Memory B cell (primary cell): ENCODE results near the gene UBP1.
A peak's percentile ranks its signal among the peaks of the same experiment; 100 is the strongest.

ENCODE experiments used
- ATAC-seq: fragments of 150-1000 bp; cut with Tn5 transposase; 2 replicates; pipeline ENCODE4 v1.10.0; 2021; ENCODE audit warnings: low read depth, mild to moderate bottlenecking, moderate library complexity
- DNase-seq, 2 donors: peaks; one replicate each; pipeline ENCODE4 v3.0.0; 2022; ENCODE audit warnings: low spot score in 2 of 2
- H3K27ac Mint-ChIP-seq: one replicate; pipeline ENCODE4 v1.8.0; 2022; ENCODE audit warnings: mild to moderate bottlenecking, moderate library complexity, mixed read lengths
- H3K27me3 Mint-ChIP-seq: one replicate; pipeline ENCODE4 v1.8.0; 2022; ENCODE audit warnings: mixed read lengths
- H3K36me3 Mint-ChIP-seq: one replicate; pipeline ENCODE4 v1.8.0; 2022; ENCODE audit warnings: mild to moderate bottlenecking, mixed read lengths
- H3K4me1 Mint-ChIP-seq: one replicate; pipeline ENCODE4 v1.8.0; 2022; ENCODE audit warnings: mixed read lengths
- H3K4me3 Mint-ChIP-seq: one replicate; pipeline ENCODE4 v1.8.0; 2022; ENCODE audit warnings: mild to moderate bottlenecking, moderate library complexity, mixed read lengths
- H3K9me3 Mint-ChIP-seq: one replicate; pipeline ENCODE4 v1.8.0; 2022; ENCODE audit warnings: mixed read lengths

Gene UBP1

GRCh38 chr3:33391255-33391995 is 48.8 kb downstream of the UBP1 start:
- Mint-ChIP-seq H3K4me1 (no peaks in the 10 kb centered on the region), H3K9me3 (no peaks in the 10 kb centered on the region), H3K36me3 (peaks cover 40% of the 10 kb centered on the region), H3K27ac (peak overlapping the region; percentile 89), H3K27me3 (no peaks in the 10 kb centered on the region), H3K4me3 (no peak overlapping the region)
- DNase-seq (no peak), ATAC-seq (no peak)

GRCh38 chr3:33389908-33390307 is 50.3 kb downstream of the UBP1 start:
- H3K27ac Mint-ChIP-seq = no peak overlapping the region

GRCh38 chr3:33388374-33389100 is 51.7 kb downstream of the UBP1 start:
- Mint-ChIP-seq H3K36me3 (peaks cover 37% of the 10 kb centered on the region), H3K4me1 (peaks cover 2% of the 10 kb centered on the region), H3K27me3 (no peaks in the 10 kb centered on the region), H3K27ac (peak overlapping the region; percentile 53), H3K4me3 (no peak overlapping the region), H3K9me3 (no peaks in the 10 kb centered on the region)
- no peak for DNase-seq
- no peak for ATAC-seq

More at GRCh38 chr3:33389908-33390307, 50.3 kb downstream of the UBP1 start:
- DNase-seq (no peak), ATAC-seq (no peak)
- Mint-ChIP-seq H3K36me3 (peaks cover 37% of the 10 kb centered on the region), H3K9me3 (no peaks in the 10 kb centered on the region), H3K4me3 (no peak overlapping the region), H3K27me3 (no peaks in the 10 kb centered on the region), H3K4me1 (no peaks in the 10 kb centered on the region)

GRCh38 chr3:33386631-33387030 is 53.6 kb downstream of the UBP1 start:
- no peak overlapping the region for H3K4me3 Mint-ChIP-seq
- peaks cover 26% of the 10 kb centered on the region for H3K36me3 Mint-ChIP-seq
- no peaks in the 10 kb centered on the region for H3K27me3 Mint-ChIP-seq
- peaks cover 5% of the 10 kb centered on the region for H3K4me1 Mint-ChIP-seq
- no peaks in the 10 kb centered on the region for H3K9me3 Mint-ChIP-seq
- H3K27ac Mint-ChIP-seq = no peak overlapping the region
- no peak for ATAC-seq
- no peak for DNase-seq

GRCh38 chr3:33385423-33385822 is 54.8 kb downstream of the UBP1 start:
- Mint-ChIP-seq H3K9me3 (no peaks in the 10 kb centered on the region), H3K27ac (peak overlapping the region; percentile 31), H3K36me3 (peaks cover 18% of the 10 kb centered on the region), H3K4me1 (peaks cover 5% of the 10 kb centered on the region), H3K4me3 (no peak overlapping the region), H3K27me3 (no peaks in the 10 kb centered on the region)
- no peak for ATAC-seq
- no peak for DNase-seq

- H3K9me3 Mint-ChIP-seq = no peaks in the 10 kb centered on the region
- no peak for DNase-seq
- ATAC-seq = no peak
- no peaks in the 10 kb centered on the region for H3K27me3 Mint-ChIP-seq
- H3K27ac Mint-ChIP-seq = no peak overlapping the region
- no peak overlapping the region for H3K4me3 Mint-ChIP-seq
- H3K4me1 Mint-ChIP-seq = peaks cover 5% of the 10 kb centered on the region
- peaks cover 8% of the 10 kb centered on the region for H3K36me3 Mint-ChIP-seq
Observed at GRCh38 chr3:33383951-33384350, 56.3 kb downstream of the UBP1 start.

- DNase-seq = no peak
- H3K4me1 Mint-ChIP-seq = peaks cover 5% of the 10 kb centered on the region
- H3K9me3 Mint-ChIP-seq = no peaks in the 10 kb centered on the region
- no peaks in the 10 kb centered on the region for H3K36me3 Mint-ChIP-seq
- no peaks in the 10 kb centered on the region for H3K27me3 Mint-ChIP-seq
- H3K4me3 Mint-ChIP-seq = no peak overlapping the region
- ATAC-seq = no peak
- no peak overlapping the region for H3K27ac Mint-ChIP-seq
Observed at GRCh38 chr3:33380653-33381052, 59.6 kb downstream of the UBP1 start.

GRCh38 chr3:33377931-33378330 is 62.3 kb downstream of the UBP1 start:
- Mint-ChIP-seq H3K27ac (no peak overlapping the region), H3K4me3 (no peak overlapping the region), H3K4me1 (peaks cover 4% of the 10 kb centered on the region), H3K9me3 (no peaks in the 10 kb centered on the region), H3K36me3 (no peaks in the 10 kb centered on the region), H3K27me3 (no peaks in the 10 kb centered on the region)
- no peak for DNase-seq
- no peak for ATAC-seq

- Mint-ChIP-seq H3K4me1 (peaks cover 6% of the 10 kb centered on the region), H3K4me3 (no peak overlapping the region), H3K36me3 (no peaks in the 10 kb centered on the region), H3K27me3 (no peaks in the 10 kb centered on the region), H3K9me3 (no peaks in the 10 kb centered on the region), H3K27ac (no peak overlapping the region)
- no peak for DNase-seq
- no peak for ATAC-seq
Observed at GRCh38 chr3:33377489-33377888, 62.7 kb downstream of the UBP1 start.

- H3K36me3 Mint-ChIP-seq = peaks cover 5% of the 10 kb centered on the region
- no peak for ATAC-seq
- H3K27ac Mint-ChIP-seq = no peak overlapping the region
- DNase-seq = no peak
- peaks cover 11% of the 10 kb centered on the region for H3K27me3 Mint-ChIP-seq
- H3K9me3 Mint-ChIP-seq = peaks cover 4% of the 10 kb centered on the region
- H3K4me3 Mint-ChIP-seq = no peak overlapping the region
- peaks cover 6% of the 10 kb centered on the region for H3K4me1 Mint-ChIP-seq
Observed at GRCh38 chr3:33373082-33373437, 67.1 kb downstream of the UBP1 start.

GRCh38 chr3:33372218-33373081 is 67.8 kb downstream of the UBP1 start:
- ATAC-seq (peak; percentile 56), DNase-seq (peak; percentile 42 to 44)
- Mint-ChIP-seq H3K36me3 (peaks cover 5% of the 10 kb centered on the region), H3K9me3 (peaks cover 4% of the 10 kb centered on the region), H3K4me1 (peaks cover 6% of the 10 kb centered on the region), H3K27me3 (peaks cover 11% of the 10 kb centered on the region), H3K27ac (no peak overlapping the region), H3K4me3 (no peak overlapping the region)

- Mint-ChIP-seq H3K4me1 (no peaks in the 10 kb centered on the region), H3K27ac (no peak overlapping the region), H3K27me3 (no peaks in the 10 kb centered on the region), H3K9me3 (no peaks in the 10 kb centered on the region), H3K4me3 (no peak overlapping the region), H3K36me3 (no peaks in the 10 kb centered on the region)
- DNase-seq (no peak), ATAC-seq (no peak)
Observed at GRCh38 chr3:33364531-33365128, 75.6 kb downstream of the UBP1 start.

- no peaks in the 10 kb centered on the region for H3K27me3 Mint-ChIP-seq
- no peak overlapping the region for H3K4me3 Mint-ChIP-seq
- ATAC-seq (no peak), DNase-seq (no peak)
- no peaks in the 10 kb centered on the region for H3K9me3 Mint-ChIP-seq
- H3K4me1 Mint-ChIP-seq = no peaks in the 10 kb centered on the region
- no peaks in the 10 kb centered on the region for H3K36me3 Mint-ChIP-seq
- H3K27ac Mint-ChIP-seq = no peak overlapping the region
Observed at GRCh38 chr3:33364060-33364459, 76.1 kb downstream of the UBP1 start.
